ENCODE results near the gene THAP7. TPM values are rescaled to one million over a fixed set of nuclear protein-coding genes. Genes with fewer than 3 reads are reported as not detected.

Gene THAP7
- total and polyA plus RNA-seq, 2 donors (not counting 3 experiments of a cell fraction or from before 2014, with no cell fraction given), result 13.5 to 24.4 TPM

- BruUV-seq (replicated peaks), result no TSS peak
- POLR2A ChIA-PET, result no interaction called here
These were observed 37.7 kb downstream of the THAP7 start for GRCh38 chr22:20964090-20964798.

More at GRCh38 chr22:20964090-20964798, 37.7 kb downstream of the THAP7 start:
- intact Hi-C loops (cut with micrococcal nuclease) (loop anchor here (5.0 kb wide), 1 partner anchor 47 kb away; the partner anchor contains the start of gene CRKL), dilution Hi-C loops (cut with MboI; ENCODE audit: extremely low pct_ligation_motif_present, low sequenced_read_pairs) (no loop called here)
- Histone ChIP-seq H2AFZ (ENCODE audit: low read depth, low read length) (no peak overlapping the region), H3K27me3 (ENCODE audit: control insufficient read depth in 2 of 2, insufficient read depth in 2 of 2, low read length in 2 of 2) (peaks cover 4 to 18% of the 10 kb centered on the region in 2 experiments), H3K4me1 (ENCODE audit: control insufficient read depth, extremely low read depth, insufficient read depth, low read length) (no peaks in the 10 kb centered on the region), H3K4me3 (replicated peaks in 1 of 3; ENCODE audit: insufficient read depth in 1 of 3, low read depth in 1 of 3, low read length in 3 of 3) (no peak overlapping the region), H3K9me1 (replicated peaks; ENCODE audit: control insufficient read depth, extremely low read depth, insufficient read depth, low read length) (no peaks in the 10 kb centered on the region), H3K27ac (ENCODE audit: insufficient read depth, low read depth, low read length) (no peak overlapping the region), H3K9ac (replicated peaks; ENCODE audit: extremely low read depth, insufficient read depth, low read length) (no peak overlapping the region), H3K4me2 (ENCODE audit: insufficient read depth, low read length) (no peak overlapping the region), H4K20me1 (replicated peaks; ENCODE audit: control insufficient read depth, extremely low read depth, insufficient read depth, low read length) (no peaks in the 10 kb centered on the region), H3K9me3 (replicated peaks; ENCODE audit: control insufficient read depth, insufficient read depth, low read length) (no peaks in the 10 kb centered on the region), H3K36me3 (ENCODE audit: control insufficient read depth in 2 of 2, extremely low read depth in 1 of 2, insufficient read depth in 2 of 2, low read length in 2 of 2) (no peaks in the 10 kb centered on the region), H3K79me2 (ENCODE audit: control insufficient read depth, insufficient read depth, low read length) (no peaks in the 10 kb centered on the region)
- DNase-seq (ENCODE audit: low read depth, low spot score) (no peak), FAIRE-seq (no peak)
- CTCF ChIA-PET, result interaction anchor here (1.4 kb wide), 1 partner anchor 10 kb away, joined by 5 read pairs; no protein-coding TSS in a partner anchor
- TF ChIP-seq JUN (IDR thresholded peaks at IDR 0.05; ENCODE audit: borderline replicate concordance, insufficient read depth, insufficient read length, low read depth) (no peak), CTCF (IDR thresholded peaks at IDR 0.05; ENCODE audit: extremely low read depth in 1 of 2, insufficient read depth in 1 of 2, low read depth in 1 of 2, low read length in 2 of 2) (no peak), GATA2 (IDR thresholded peaks at IDR 0.05; ENCODE audit: insufficient read depth, insufficient read length, low read depth, low read length) (no peak), FOS (IDR thresholded peaks at IDR 0.05; ENCODE audit: borderline replicate concordance, insufficient read depth, low read length) (no peak), MAX (IDR thresholded peaks at IDR 0.05; ENCODE audit: insufficient read depth, insufficient read length) (no peak), EZH2 (IDR thresholded peaks at IDR 0.05; ENCODE audit: borderline replicate concordance, low read depth, low read length, severe bottlenecking) (no peak), POLR2AphosphoS5 (IDR thresholded peaks at IDR 0.05; ENCODE audit: insufficient read depth, low read depth, low read length) (no peak), POLR2A (IDR thresholded peaks at IDR 0.05; ENCODE audit: low read depth, low read length) (no peak), MYC (IDR thresholded peaks at IDR 0.05; ENCODE audit: low read depth, low read length) (no peak)

Data from endothelial cell of umbilical vein (primary cell).